WERI-Rb-1 (cell line): ENCODE data around the gene ERI3.

Experiments
- DNase-seq: peaks from one replicate; pipeline ENCODE4 v3.0.0-alpha.2; 2020
- H3K27ac ChIP-seq: fragments of 250-450 bp; sonication (Bioruptor Pico); 2 replicates; pipeline ENCODE4 v1.5.1; 2020; ENCODE audit warnings: mild to moderate bottlenecking, moderate library complexity
- H3K27me3 ChIP-seq: fragments of 250-450 bp; sonication (Bioruptor Pico); 2 replicates; pipeline ENCODE4 v1.5.1; 2021; ENCODE audit warnings: mild to moderate bottlenecking, low read depth, moderate library complexity; ENCODE audit not compliant: insufficient read depth, severe bottlenecking
- H3K36me3 ChIP-seq: fragments of 250-450 bp; sonication (Bioruptor Pico); 2 replicates; pipeline ENCODE4 v1.5.1; 2020; ENCODE audit warnings: mild to moderate bottlenecking, moderate library complexity
- H3K4me3 ChIP-seq: 2 replicates; pipeline ENCODE4 v1.5.1; 2011; ENCODE audit warnings: low read depth, mild to moderate bottlenecking, control low read depth, low read length
- H3K9me3 ChIP-seq: fragments of 250-450 bp; sonication (Bioruptor Pico); 2 replicates; pipeline ENCODE4 v1.5.1; 2021; ENCODE audit warnings: mild to moderate bottlenecking, moderate library complexity; ENCODE audit not compliant: severe bottlenecking
- CTCF ChIP-seq: IDR thresholded peaks from 2 replicates; pipeline ENCODE4 v1.5.1; 2011; ENCODE audit warnings: low read depth, mild to moderate bottlenecking, control low read depth, inconsistent platforms, low read length

ERI3 gene

GRCh38 chr1:44275991-44276405 lies 79.1 kb downstream of the ERI3 start:
- Histone ChIP-seq H3K9me3 (no peaks in the 10 kb centered on the region), H3K4me3 (no peak overlapping the region), H3K27ac (peak overlapping the region; percentile 51), H3K27me3 (no peaks in the 10 kb centered on the region), H3K36me3 (peaks cover 12% of the 10 kb centered on the region)
- DNase-seq: no peak
- no peak for TF ChIP-seq CTCF

GRCh38 chr1:44275296-44275962 lies 79.6 kb downstream of the ERI3 start:
- no peak for TF ChIP-seq CTCF
- Histone ChIP-seq H3K9me3 (no peaks in the 10 kb centered on the region), H3K27ac (peak overlapping the region; percentile 51), H3K36me3 (peaks cover 7% of the 10 kb centered on the region; the same call in 1 of the 2 replicates), H3K27me3 (no peaks in the 10 kb centered on the region), H3K4me3 (no peak overlapping the region)
- DNase-seq: no peak

- no peak for DNase-seq
- Histone ChIP-seq H3K9me3 (no peaks in the 10 kb centered on the region), H3K36me3 (peaks cover 7% of the 10 kb centered on the region; the same call in 1 of the 2 replicates), H3K27me3 (no peaks in the 10 kb centered on the region), H3K27ac (no peak overlapping the region), H3K4me3 (no peak overlapping the region)
- no peak for TF ChIP-seq CTCF
Measured at GRCh38 chr1:44273560-44274350, 81.3 kb downstream of the ERI3 start.

- Histone ChIP-seq H3K27ac (no peak overlapping the region), H3K27me3 (no peaks in the 10 kb centered on the region), H3K4me3 (no peak overlapping the region), H3K36me3 (peaks cover 7% of the 10 kb centered on the region; the same call in 1 of the 2 replicates), H3K9me3 (no peaks in the 10 kb centered on the region)
- no peak for TF ChIP-seq CTCF
- no peak for DNase-seq
Measured at GRCh38 chr1:44272992-44273391, 82.1 kb downstream of the ERI3 start.

- DNase-seq: peak; percentile 66
- TF ChIP-seq CTCF: no peak
- no peaks in the 10 kb centered on the region for H3K27me3 ChIP-seq
- no peak overlapping the region for H3K4me3 ChIP-seq
- H3K36me3 ChIP-seq: peaks cover 7% of the 10 kb centered on the region; the same call in 1 of the 2 replicates
- H3K27ac ChIP-seq: peak overlapping the region; percentile 85
- no peaks in the 10 kb centered on the region for H3K9me3 ChIP-seq
Measured at GRCh38 chr1:44271646-44272045, 83.4 kb downstream of the ERI3 start.
